WTC11 (cell line): ENCODE data around the gene CRACR2B. TPM values are rescaled to one million over a fixed set of nuclear protein-coding genes. Genes with fewer than 3 reads are reported as not detected.

Experiments
- ATAC-seq: fragments of 200-7000 bp; cut with Tn5 transposase; 2 replicates; pipeline ENCODE4 v1.10.0; 2021; ENCODE audit warnings: mild to moderate bottlenecking, moderate library complexity
- CTCF ChIA-PET: fragments of 300-600 bp; sonication (Branson Sonifier 250); formaldehyde crosslinking; loops from one replicate; lab custom pipeline; 2021; ENCODE audit warnings: antibody characterized with exemption; lab: Charles Lee
- POLR2A ChIA-PET: fragments of 350-600 bp; sonication (Branson Sonifier 250); formaldehyde crosslinking; loops from one replicate; lab custom pipeline; 2021; ENCODE audit warnings: antibody characterized with exemption; lab: Charles Lee
- DNase-seq: peaks from one replicate; pipeline ENCODE4 v3.0.0; 2021; ENCODE audit warnings: low spot score
- H3K27ac Mint-ChIP-seq: 2 replicates; pipeline ENCODE4 v1.8.0; 2021; ENCODE audit warnings: mixed read lengths
- H3K27me3 Mint-ChIP-seq: 2 replicates; pipeline ENCODE4 v1.8.0; 2021; ENCODE audit warnings: low read depth, mild to moderate bottlenecking, moderate library complexity, mixed read lengths
- H3K36me3 Mint-ChIP-seq: 2 replicates; pipeline ENCODE4 v1.8.0; 2021; ENCODE audit warnings: mixed read lengths
- H3K4me1 Mint-ChIP-seq: 2 replicates; pipeline ENCODE4 v1.8.0; 2022; ENCODE audit warnings: mixed read lengths
- H3K4me3 Mint-ChIP-seq: 2 replicates; pipeline ENCODE4 v1.8.0; 2021; ENCODE audit warnings: mild to moderate bottlenecking, moderate library complexity, mixed read lengths
- H3K9me3 Mint-ChIP-seq: 2 replicates; pipeline ENCODE4 v1.8.0; 2021; ENCODE audit warnings: mixed read lengths
- FOXK1 ChIP-seq: sonication (generic); formaldehyde crosslinking; IDR thresholded peaks from 2 replicates; pipeline ENCODE4 v1.8.0; 2022; ENCODE audit warnings: mild to moderate bottlenecking, moderate library complexity, missing genetic modification reagents
- JAZF1 ChIP-seq: fragments of 250-450 bp; sonication (Bioruptor Pico); IDR thresholded peaks from 2 replicates; pipeline ENCODE4 v1.9.0; 2021; ENCODE audit warnings: moderate library complexity, mild to moderate bottlenecking, inconsistent platforms
- NFE2L1 ChIP-seq: sonication (generic); formaldehyde crosslinking; IDR thresholded peaks from 2 replicates; pipeline ENCODE4 v1.8.1; 2023; ENCODE audit warnings: missing genetic modification reagents
- SP1 ChIP-seq: sonication (generic); formaldehyde crosslinking; conservative IDR thresholded peaks from 2 replicates; pipeline ENCODE4 v1.8.1; 2022; ENCODE audit warnings: missing genetic modification reagents
- ZBTB21 ChIP-seq: sonication (generic); formaldehyde crosslinking; IDR thresholded peaks from 2 replicates; pipeline ENCODE4 v1.8.1; 2023; ENCODE audit warnings: mild to moderate bottlenecking, missing genetic modification reagents, borderline replicate concordance
- total RNA-seq: library from RNA; stranded (reverse); gene quantifications from 3 replicates; pipeline ENCODE4 v1.2.3, GENCODE V29; 2021
- TF ChIP-seq, protein P1 (sequence below): sonication (generic); formaldehyde crosslinking; IDR thresholded peaks from 2 replicates; pipeline ENCODE4 v1.8.0; 2023; ENCODE audit warnings: missing genetic modification reagents, mild to moderate bottlenecking, borderline replicate concordance
- TF ChIP-seq, protein P2 (sequence below): sonication (generic); formaldehyde crosslinking; IDR thresholded peaks from 2 replicates; pipeline ENCODE4 v1.8.1; 2023; ENCODE audit warnings: mild to moderate bottlenecking, missing genetic modification reagents
- TF ChIP-seq, protein P3 (sequence below): sonication (generic); formaldehyde crosslinking; IDR thresholded peaks from 2 replicates; pipeline ENCODE4 v1.8.1; 2022; ENCODE audit warnings: low read depth, missing genetic modification reagents, borderline replicate concordance
- TF ChIP-seq, protein P4 (sequence below): sonication (generic); formaldehyde crosslinking; IDR thresholded peaks from 2 replicates; pipeline ENCODE4 v1.8.0; 2022; ENCODE audit warnings: missing genetic modification reagents
- TF ChIP-seq, protein P5 (sequence below): sonication (generic); formaldehyde crosslinking; IDR thresholded peaks from 2 replicates; pipeline ENCODE4 v1.8.1; 2023; ENCODE audit warnings: mild to moderate bottlenecking, missing genetic modification reagents, borderline replicate concordance
- TF ChIP-seq, protein P6 (sequence below): fragments of 250-450 bp; sonication (Bioruptor Pico); IDR thresholded peaks from 2 replicates; pipeline ENCODE4 v1.9.0; 2021; ENCODE audit warnings: mild to moderate bottlenecking, borderline replicate concordance

CRACR2B gene
- total RNA-seq, 1 experiment from 2014 or later = 46.5 TPM

DNA sequence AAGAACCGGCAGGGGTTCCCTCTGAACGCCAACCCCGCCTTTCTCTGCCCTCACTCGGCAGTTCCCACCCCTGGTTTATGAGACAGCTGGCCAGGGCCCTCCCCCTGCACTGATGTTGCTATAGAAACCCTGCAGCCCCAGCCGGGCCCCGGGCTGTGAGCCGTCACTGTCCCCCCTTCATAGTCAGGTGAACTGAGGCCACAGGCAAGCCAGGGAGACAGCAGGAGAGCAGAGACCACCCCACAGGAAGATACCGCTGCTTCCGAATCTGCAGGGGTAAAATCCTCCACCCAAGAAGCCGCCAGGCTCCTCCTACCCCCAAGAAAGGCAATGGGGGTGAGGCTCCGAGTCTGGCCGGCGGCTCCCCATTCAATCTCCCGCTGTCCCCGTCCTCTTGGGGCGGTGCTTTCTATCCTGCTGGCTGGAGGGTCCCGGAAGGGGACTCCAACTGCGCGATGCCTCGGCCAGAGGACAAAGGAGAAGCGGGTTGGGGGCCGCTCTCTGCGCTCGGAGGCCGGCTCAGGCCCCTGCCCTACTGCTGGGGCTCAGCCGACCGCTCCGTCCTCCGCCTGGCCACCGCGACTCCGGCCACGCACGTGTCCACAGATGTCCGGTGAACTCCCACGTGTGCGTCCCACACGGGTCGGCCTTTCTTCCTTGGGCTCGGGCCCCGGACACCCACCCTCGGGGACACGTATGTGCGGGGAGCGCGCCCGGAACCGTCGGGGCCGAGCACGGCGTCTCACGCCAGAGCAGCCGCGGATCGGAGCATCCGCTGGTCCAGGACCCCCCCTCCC is 30.2 kb upstream of the CRACR2B start (continued):
- TF ChIP-seq, protein P1, sequence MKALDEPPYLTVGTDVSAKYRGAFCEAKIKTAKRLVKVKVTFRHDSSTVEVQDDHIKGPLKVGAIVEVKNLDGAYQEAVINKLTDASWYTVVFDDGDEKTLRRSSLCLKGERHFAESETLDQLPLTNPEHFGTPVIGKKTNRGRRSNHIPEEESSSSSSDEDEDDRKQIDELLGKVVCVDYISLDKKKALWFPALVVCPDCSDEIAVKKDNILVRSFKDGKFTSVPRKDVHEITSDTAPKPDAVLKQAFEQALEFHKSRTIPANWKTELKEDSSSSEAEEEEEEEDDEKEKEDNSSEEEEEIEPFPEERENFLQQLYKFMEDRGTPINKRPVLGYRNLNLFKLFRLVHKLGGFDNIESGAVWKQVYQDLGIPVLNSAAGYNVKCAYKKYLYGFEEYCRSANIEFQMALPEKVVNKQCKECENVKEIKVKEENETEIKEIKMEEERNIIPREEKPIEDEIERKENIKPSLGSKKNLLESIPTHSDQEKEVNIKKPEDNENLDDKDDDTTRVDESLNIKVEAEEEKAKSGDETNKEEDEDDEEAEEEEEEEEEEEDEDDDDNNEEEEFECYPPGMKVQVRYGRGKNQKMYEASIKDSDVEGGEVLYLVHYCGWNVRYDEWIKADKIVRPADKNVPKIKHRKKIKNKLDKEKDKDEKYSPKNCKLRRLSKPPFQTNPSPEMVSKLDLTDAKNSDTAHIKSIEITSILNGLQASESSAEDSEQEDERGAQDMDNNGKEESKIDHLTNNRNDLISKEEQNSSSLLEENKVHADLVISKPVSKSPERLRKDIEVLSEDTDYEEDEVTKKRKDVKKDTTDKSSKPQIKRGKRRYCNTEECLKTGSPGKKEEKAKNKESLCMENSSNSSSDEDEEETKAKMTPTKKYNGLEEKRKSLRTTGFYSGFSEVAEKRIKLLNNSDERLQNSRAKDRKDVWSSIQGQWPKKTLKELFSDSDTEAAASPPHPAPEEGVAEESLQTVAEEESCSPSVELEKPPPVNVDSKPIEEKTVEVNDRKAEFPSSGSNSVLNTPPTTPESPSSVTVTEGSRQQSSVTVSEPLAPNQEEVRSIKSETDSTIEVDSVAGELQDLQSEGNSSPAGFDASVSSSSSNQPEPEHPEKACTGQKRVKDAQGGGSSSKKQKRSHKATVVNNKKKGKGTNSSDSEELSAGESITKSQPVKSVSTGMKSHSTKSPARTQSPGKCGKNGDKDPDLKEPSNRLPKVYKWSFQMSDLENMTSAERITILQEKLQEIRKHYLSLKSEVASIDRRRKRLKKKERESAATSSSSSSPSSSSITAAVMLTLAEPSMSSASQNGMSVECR (CRISPR knock-in tag) = 0 out of 2 replicates have a peak, but pooled peaks have one; percentile 7
- TF ChIP-seq ZBTB21 (CRISPR knock-in tag) = no peak
- TF ChIP-seq, protein P2, sequence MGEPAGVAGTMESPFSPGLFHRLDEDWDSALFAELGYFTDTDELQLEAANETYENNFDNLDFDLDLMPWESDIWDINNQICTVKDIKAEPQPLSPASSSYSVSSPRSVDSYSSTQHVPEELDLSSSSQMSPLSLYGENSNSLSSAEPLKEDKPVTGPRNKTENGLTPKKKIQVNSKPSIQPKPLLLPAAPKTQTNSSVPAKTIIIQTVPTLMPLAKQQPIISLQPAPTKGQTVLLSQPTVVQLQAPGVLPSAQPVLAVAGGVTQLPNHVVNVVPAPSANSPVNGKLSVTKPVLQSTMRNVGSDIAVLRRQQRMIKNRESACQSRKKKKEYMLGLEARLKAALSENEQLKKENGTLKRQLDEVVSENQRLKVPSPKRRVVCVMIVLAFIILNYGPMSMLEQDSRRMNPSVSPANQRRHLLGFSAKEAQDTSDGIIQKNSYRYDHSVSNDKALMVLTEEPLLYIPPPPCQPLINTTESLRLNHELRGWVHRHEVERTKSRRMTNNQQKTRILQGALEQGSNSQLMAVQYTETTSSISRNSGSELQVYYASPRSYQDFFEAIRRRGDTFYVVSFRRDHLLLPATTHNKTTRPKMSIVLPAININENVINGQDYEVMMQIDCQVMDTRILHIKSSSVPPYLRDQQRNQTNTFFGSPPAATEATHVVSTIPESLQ = no peak
- TF ChIP-seq, all 79 proteins: peak for 9

DNA sequence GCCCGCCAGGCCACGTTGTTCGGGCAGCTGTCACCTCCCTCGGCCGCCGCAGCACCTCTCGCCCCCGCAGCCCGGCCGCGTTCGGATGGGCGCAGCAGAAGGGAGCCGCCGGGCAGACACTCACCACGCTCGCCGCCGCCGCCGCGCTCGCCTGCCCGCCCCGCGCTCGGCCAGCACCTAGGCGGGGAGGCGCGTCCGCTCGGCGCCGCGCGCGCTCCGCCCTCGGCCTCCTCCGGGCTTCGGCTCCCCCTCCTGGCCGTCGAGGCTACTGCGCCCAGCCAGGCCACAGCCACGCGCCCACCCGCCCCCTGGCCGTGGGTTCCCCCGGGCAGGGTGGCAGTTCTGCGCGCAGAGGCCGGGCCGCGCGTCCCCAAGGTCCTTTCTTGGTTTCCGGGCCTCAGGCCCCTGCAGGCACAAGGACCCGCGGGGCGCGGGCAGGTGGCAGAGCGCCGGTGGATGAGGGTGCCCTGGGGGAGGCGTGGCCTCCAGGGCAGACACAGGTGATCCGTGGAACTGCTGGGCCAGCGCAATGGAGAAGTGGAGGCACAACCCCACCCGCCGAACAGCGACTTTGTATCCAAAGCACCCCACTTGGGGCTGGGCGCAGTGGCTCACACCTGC is 29.5 kb upstream of the CRACR2B start, which contains the start of gene SLC25A22:
SLC25A22 (minus strand) TSS at position 189 of the 621 bp plus-strand sequence. CDS start 3,275 bp downstream, outside the sequence.
- Mint-ChIP-seq H3K4me3 (peak within 1 kb of the TSS; percentile 76), H3K9me3 (no peaks in the 10 kb centered on the region), H3K4me1 (peaks cover 13% of the 10 kb centered on the region), H3K27ac (no peak within 1 kb of the TSS), H3K36me3 (no peaks in the 10 kb centered on the region), H3K27me3 (no peaks in the 10 kb centered on the region)
- CTCF ChIA-PET = interaction anchor here (2.1 kb wide), 1 partner anchor 14 kb away, joined by 13 read pairs; no protein-coding TSS in a partner anchor
- POLR2A ChIA-PET = interaction anchor here (0.7 to 1.3 kb wide), 2 partner anchors 21 to 201 kb away, joined by 3 read pairs; partner anchors contain the start of gene GATD1
- DNase-seq = peak; percentile 85
- ATAC-seq = peak; percentile 70
- TF ChIP-seq, protein P3, sequence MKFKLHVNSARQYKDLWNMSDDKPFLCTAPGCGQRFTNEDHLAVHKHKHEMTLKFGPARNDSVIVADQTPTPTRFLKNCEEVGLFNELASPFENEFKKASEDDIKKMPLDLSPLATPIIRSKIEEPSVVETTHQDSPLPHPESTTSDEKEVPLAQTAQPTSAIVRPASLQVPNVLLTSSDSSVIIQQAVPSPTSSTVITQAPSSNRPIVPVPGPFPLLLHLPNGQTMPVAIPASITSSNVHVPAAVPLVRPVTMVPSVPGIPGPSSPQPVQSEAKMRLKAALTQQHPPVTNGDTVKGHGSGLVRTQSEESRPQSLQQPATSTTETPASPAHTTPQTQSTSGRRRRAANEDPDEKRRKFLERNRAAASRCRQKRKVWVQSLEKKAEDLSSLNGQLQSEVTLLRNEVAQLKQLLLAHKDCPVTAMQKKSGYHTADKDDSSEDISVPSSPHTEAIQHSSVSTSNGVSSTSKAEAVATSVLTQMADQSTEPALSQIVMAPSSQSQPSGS (CRISPR knock-in tag) = no peak
- TF ChIP-seq, protein P4, sequence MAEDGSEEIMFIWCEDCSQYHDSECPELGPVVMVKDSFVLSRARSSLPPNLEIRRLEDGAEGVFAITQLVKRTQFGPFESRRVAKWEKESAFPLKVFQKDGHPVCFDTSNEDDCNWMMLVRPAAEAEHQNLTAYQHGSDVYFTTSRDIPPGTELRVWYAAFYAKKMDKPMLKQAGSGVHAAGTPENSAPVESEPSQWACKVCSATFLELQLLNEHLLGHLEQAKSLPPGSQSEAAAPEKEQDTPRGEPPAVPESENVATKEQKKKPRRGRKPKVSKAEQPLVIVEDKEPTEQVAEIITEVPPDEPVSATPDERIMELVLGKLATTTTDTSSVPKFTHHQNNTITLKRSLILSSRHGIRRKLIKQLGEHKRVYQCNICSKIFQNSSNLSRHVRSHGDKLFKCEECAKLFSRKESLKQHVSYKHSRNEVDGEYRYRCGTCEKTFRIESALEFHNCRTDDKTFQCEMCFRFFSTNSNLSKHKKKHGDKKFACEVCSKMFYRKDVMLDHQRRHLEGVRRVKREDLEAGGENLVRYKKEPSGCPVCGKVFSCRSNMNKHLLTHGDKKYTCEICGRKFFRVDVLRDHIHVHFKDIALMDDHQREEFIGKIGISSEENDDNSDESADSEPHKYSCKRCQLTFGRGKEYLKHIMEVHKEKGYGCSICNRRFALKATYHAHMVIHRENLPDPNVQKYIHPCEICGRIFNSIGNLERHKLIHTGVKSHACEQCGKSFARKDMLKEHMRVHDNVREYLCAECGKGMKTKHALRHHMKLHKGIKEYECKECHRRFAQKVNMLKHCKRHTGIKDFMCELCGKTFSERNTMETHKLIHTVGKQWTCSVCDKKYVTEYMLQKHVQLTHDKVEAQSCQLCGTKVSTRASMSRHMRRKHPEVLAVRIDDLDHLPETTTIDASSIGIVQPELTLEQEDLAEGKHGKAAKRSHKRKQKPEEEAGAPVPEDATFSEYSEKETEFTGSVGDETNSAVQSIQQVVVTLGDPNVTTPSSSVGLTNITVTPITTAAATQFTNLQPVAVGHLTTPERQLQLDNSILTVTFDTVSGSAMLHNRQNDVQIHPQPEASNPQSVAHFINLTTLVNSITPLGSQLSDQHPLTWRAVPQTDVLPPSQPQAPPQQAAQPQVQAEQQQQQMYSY (CRISPR knock-in tag) = no peak
- TF ChIP-seq, protein P5, sequence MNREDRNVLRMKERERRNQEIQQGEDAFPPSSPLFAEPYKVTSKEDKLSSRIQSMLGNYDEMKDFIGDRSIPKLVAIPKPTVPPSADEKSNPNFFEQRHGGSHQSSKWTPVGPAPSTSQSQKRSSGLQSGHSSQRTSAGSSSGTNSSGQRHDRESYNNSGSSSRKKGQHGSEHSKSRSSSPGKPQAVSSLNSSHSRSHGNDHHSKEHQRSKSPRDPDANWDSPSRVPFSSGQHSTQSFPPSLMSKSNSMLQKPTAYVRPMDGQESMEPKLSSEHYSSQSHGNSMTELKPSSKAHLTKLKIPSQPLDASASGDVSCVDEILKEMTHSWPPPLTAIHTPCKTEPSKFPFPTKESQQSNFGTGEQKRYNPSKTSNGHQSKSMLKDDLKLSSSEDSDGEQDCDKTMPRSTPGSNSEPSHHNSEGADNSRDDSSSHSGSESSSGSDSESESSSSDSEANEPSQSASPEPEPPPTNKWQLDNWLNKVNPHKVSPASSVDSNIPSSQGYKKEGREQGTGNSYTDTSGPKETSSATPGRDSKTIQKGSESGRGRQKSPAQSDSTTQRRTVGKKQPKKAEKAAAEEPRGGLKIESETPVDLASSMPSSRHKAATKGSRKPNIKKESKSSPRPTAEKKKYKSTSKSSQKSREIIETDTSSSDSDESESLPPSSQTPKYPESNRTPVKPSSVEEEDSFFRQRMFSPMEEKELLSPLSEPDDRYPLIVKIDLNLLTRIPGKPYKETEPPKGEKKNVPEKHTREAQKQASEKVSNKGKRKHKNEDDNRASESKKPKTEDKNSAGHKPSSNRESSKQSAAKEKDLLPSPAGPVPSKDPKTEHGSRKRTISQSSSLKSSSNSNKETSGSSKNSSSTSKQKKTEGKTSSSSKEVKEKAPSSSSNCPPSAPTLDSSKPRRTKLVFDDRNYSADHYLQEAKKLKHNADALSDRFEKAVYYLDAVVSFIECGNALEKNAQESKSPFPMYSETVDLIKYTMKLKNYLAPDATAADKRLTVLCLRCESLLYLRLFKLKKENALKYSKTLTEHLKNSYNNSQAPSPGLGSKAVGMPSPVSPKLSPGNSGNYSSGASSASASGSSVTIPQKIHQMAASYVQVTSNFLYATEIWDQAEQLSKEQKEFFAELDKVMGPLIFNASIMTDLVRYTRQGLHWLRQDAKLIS = no peak
- TF ChIP-seq JAZF1 (no peak), NFE2L1 (CRISPR knock-in tag) (no peak), SP1 (CRISPR knock-in tag) (peak; percentile 66; the same call in 1 of the 2 replicates), FOXK1 (no peak)
- TF ChIP-seq, protein P6, sequence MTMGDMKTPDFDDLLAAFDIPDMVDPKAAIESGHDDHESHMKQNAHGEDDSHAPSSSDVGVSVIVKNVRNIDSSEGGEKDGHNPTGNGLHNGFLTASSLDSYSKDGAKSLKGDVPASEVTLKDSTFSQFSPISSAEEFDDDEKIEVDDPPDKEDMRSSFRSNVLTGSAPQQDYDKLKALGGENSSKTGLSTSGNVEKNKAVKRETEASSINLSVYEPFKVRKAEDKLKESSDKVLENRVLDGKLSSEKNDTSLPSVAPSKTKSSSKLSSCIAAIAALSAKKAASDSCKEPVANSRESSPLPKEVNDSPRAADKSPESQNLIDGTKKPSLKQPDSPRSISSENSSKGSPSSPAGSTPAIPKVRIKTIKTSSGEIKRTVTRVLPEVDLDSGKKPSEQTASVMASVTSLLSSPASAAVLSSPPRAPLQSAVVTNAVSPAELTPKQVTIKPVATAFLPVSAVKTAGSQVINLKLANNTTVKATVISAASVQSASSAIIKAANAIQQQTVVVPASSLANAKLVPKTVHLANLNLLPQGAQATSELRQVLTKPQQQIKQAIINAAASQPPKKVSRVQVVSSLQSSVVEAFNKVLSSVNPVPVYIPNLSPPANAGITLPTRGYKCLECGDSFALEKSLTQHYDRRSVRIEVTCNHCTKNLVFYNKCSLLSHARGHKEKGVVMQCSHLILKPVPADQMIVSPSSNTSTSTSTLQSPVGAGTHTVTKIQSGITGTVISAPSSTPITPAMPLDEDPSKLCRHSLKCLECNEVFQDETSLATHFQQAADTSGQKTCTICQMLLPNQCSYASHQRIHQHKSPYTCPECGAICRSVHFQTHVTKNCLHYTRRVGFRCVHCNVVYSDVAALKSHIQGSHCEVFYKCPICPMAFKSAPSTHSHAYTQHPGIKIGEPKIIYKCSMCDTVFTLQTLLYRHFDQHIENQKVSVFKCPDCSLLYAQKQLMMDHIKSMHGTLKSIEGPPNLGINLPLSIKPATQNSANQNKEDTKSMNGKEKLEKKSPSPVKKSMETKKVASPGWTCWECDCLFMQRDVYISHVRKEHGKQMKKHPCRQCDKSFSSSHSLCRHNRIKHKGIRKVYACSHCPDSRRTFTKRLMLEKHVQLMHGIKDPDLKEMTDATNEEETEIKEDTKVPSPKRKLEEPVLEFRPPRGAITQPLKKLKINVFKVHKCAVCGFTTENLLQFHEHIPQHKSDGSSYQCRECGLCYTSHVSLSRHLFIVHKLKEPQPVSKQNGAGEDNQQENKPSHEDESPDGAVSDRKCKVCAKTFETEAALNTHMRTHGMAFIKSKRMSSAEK (CRISPR knock-in tag) = no peak
